Caco-2 (cell line): Measurements from ENCODE around the gene KLHL11. TPM values are rescaled to one million over a fixed set of nuclear protein-coding genes. Genes with fewer than 3 reads are reported as not detected.
A peak's percentile ranks its signal among the peaks of the same experiment; 100 is the strongest.

ENCODE experiments used
- BruUV-seq: library from RNA; stranded (reverse); fragments of 400-500 nt; replicated peaks from 2 replicates; lab custom pipeline; 2021; lab: Mats Ljungman, UMichigan
- CTCF ChIA-PET: fragments of 300-600 bp; sonication (Branson Sonifier 250); formaldehyde crosslinking; loops from one replicate; lab custom pipeline; 2022; ENCODE audit warnings: antibody characterized with exemption; lab: Charles Lee
- POLR2A ChIA-PET: fragments of 300-600 bp; sonication (Branson Sonifier 250); formaldehyde crosslinking; loops from one replicate; lab custom pipeline; 2022; ENCODE audit warnings: antibody characterized with exemption; lab: Charles Lee
- DNase-seq, 2 experiments: peaks; one replicate each; pipeline versions ENCODE4 v3.0.0 to v3.0.0-alpha.2; 2020 to 2022
- H3K27me3 ChIP-seq: replicated peaks from 2 replicates; pipeline ENCODE4 v1.6.0; 2011; ENCODE audit warnings: low read length; ENCODE audit not compliant: control insufficient read depth, insufficient read depth
- H3K36me3 ChIP-seq: 2 replicates; pipeline ENCODE4 v1.5.1; 2011; ENCODE audit warnings: low read length; ENCODE audit not compliant: control insufficient read depth, insufficient read depth
- H3K4me1 ChIP-seq: fragments of 250-450 bp; sonication (Bioruptor Pico); 2 replicates; pipeline ENCODE4 v1.5.1; 2020; ENCODE audit warnings: mild to moderate bottlenecking
- H3K4me3 ChIP-seq: 2 replicates; pipeline ENCODE4 v1.5.1; 2011; ENCODE audit warnings: low read depth, mild to moderate bottlenecking, control low read depth, low read length
- H3K9me3 ChIP-seq: fragments of 250-450 bp; sonication (Bioruptor Pico); 2 replicates; pipeline ENCODE4 v1.5.1; 2020; ENCODE audit warnings: mild to moderate bottlenecking, moderate library complexity
- H3K27ac Mint-ChIP-seq: one replicate; pipeline ENCODE4 v1.8.0; 2022; ENCODE audit warnings: mixed read lengths; ENCODE audit not compliant: unreplicated experiment
- H3K27me3 Mint-ChIP-seq: one replicate; pipeline ENCODE4 v1.8.0; 2022; ENCODE audit warnings: mixed read lengths; ENCODE audit not compliant: insufficient read depth, unreplicated experiment
- H3K36me3 Mint-ChIP-seq: one replicate; pipeline ENCODE4 v1.8.0; 2022; ENCODE audit warnings: mild to moderate bottlenecking, mixed read lengths; ENCODE audit not compliant: insufficient read depth, unreplicated experiment
- H3K4me1 Mint-ChIP-seq: one replicate; pipeline ENCODE4 v1.8.0; 2022; ENCODE audit warnings: low read depth, mixed read lengths; ENCODE audit not compliant: unreplicated experiment
- H3K4me3 Mint-ChIP-seq: one replicate; pipeline ENCODE4 v1.8.0; 2022; ENCODE audit warnings: mild to moderate bottlenecking, moderate library complexity, mixed read lengths; ENCODE audit not compliant: unreplicated experiment
- H3K9me3 Mint-ChIP-seq: one replicate; pipeline ENCODE4 v1.8.0; 2022; ENCODE audit warnings: mixed read lengths; ENCODE audit not compliant: unreplicated experiment
- intact Hi-C: fragments of 100-400 bp; cut with micrococcal nuclease; formaldehyde crosslinking; loops from one replicate; pipeline ENCODE4 v1.10.0; 2022; ENCODE audit not compliant: unreplicated experiment
- total RNA-seq: library from RNA; stranded (reverse); gene quantifications from 2 replicates; pipeline ENCODE4 v1.2.3, GENCODE V29; 2022
- TF ChIP-seq, protein P1 (sequence below), 2 experiments: fragments of 200-600 bp in 1 of 2; IDR thresholded peaks; 1 replicate in 1 of 2; 2 replicates in 1 of 2; pipeline versions ENCODE4 v1.5.1 to v1.8.0; 2011 to 2022; ENCODE audit warnings: antibody characterized with exemption in 1 of 2, control low read depth in 1 of 2, inconsistent platforms in 1 of 2, low read depth in 1 of 2, low read length in 1 of 2, mild to moderate bottlenecking in 1 of 2, moderate library complexity in 1 of 2; ENCODE audit not compliant: insufficient read depth in 1 of 2, severe bottlenecking in 1 of 2, unreplicated experiment in 1 of 2

KLHL11 gene
- total RNA-seq, 1 experiment from 2014 or later = 22.2 TPM

DNA sequence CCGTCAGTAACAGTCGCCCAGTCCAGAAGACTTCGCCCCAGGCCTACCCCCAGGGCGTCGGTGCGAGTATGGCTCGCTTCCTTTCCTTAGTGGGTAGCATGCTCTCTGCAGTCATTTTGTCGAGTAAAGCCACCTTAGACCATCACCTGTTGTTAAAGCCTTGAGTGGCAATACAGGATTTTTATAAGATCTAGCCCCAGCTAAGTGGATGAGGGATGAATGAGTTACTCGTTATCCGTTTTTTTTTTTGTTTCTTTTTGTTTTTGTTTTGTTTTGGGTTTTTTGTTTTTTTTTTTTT is 322 bp upstream of the KLHL11 start:
- Histone ChIP-seq H3K4me3 (peak overlapping the region; percentile 30), H3K27me3 (no peaks in the 10 kb centered on the region), H3K36me3 (peaks cover 8% of the 10 kb centered on the region), H3K4me1 (peaks cover 15% of the 10 kb centered on the region), H3K9me3 (no peaks in the 10 kb centered on the region)
- peaks cover 47% of the 10 kb centered on the region for H3K36me3 Mint-ChIP-seq
- H3K27me3 Mint-ChIP-seq = no peaks in the 10 kb centered on the region
- no peak overlapping the region for H3K4me3 Mint-ChIP-seq
- BruUV-seq = no TSS peak
- DNase-seq = no peak
- no peaks in the 10 kb centered on the region for H3K9me3 Mint-ChIP-seq
- POLR2A ChIA-PET = interaction anchor here (0.6 to 1.5 kb wide), 8 partner anchors 53 to 1313 kb away, joined by 3 to 6 read pairs (median 3); partner anchors contain the start of genes ACLY, JUP and P3H4
- CTCF ChIA-PET = interaction anchor here (0.5 to 1.9 kb wide), 7 partner anchors 28 to 170 kb away, joined by 3 to 7 read pairs (median 5); partner anchors contain the start of genes JUP and P3H4
- H3K4me1 Mint-ChIP-seq = peaks cover 7% of the 10 kb centered on the region
- H3K27ac Mint-ChIP-seq = no peak overlapping the region
- intact Hi-C loops = loop anchor here (1.0 kb wide), 2 partner anchors 53 to 127 kb away; no protein-coding TSS in a partner anchor
- TF ChIP-seq, protein P1, sequence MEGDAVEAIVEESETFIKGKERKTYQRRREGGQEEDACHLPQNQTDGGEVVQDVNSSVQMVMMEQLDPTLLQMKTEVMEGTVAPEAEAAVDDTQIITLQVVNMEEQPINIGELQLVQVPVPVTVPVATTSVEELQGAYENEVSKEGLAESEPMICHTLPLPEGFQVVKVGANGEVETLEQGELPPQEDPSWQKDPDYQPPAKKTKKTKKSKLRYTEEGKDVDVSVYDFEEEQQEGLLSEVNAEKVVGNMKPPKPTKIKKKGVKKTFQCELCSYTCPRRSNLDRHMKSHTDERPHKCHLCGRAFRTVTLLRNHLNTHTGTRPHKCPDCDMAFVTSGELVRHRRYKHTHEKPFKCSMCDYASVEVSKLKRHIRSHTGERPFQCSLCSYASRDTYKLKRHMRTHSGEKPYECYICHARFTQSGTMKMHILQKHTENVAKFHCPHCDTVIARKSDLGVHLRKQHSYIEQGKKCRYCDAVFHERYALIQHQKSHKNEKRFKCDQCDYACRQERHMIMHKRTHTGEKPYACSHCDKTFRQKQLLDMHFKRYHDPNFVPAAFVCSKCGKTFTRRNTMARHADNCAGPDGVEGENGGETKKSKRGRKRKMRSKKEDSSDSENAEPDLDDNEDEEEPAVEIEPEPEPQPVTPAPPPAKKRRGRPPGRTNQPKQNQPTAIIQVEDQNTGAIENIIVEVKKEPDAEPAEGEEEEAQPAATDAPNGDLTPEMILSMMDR (IDR thresholded peaks at IDR 0.05; ENCODE audit: insufficient read depth in 1 of 2, low read depth in 1 of 2, low read length in 1 of 2, severe bottlenecking in 1 of 2, unreplicated experiment in 1 of 2) = peak in 1 of 2 experiments; percentile 2

DNA sequence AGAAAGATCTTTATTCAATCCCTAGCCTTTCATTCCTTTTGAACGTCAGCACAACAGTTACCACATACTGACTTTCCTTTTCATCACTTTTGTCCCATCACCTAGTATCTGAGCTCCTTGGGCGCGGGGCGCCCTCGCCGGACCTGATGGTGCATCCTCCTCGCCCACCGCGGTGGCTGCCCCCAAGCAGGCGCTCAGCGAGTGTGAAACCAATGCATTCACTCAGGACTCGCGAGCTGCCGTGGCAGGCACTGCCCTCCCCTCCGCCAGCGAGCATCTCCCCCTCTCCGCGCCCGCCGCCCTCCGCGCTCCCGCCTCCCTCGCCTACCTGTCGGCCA is 756 bp downstream of the KLHL11 start:
- ChIA-PET CTCF (interaction anchor here (1.2 to 1.9 kb wide), 3 partner anchors 53 to 95 kb away, joined by 5 to 7 read pairs (median 7); partner anchors contain the start of genes JUP and P3H4), POLR2A (interaction anchor here (1.0 to 1.5 kb wide), 4 partner anchors 48 to 175 kb away, joined by 3 to 6 read pairs (median 3); partner anchors contain the start of gene ODAD4)
- Histone ChIP-seq H3K27me3 (no peaks in the 10 kb centered on the region), H3K4me1 (peaks cover 10% of the 10 kb centered on the region), H3K36me3 (peaks cover 6% of the 10 kb centered on the region), H3K9me3 (no peaks in the 10 kb centered on the region), H3K4me3 (peak overlapping the region; percentile 97)
- no peak overlapping the region for H3K4me3 Mint-ChIP-seq
- TF ChIP-seq, protein P1 (IDR thresholded peaks at IDR 0.05; ENCODE audit: insufficient read depth in 1 of 2, low read depth in 1 of 2, low read length in 1 of 2, severe bottlenecking in 1 of 2, unreplicated experiment in 1 of 2) = no peak
- peaks cover 7% of the 10 kb centered on the region for H3K4me1 Mint-ChIP-seq
- H3K27ac Mint-ChIP-seq = no peak overlapping the region
- DNase-seq = no peak
- no TSS peak for BruUV-seq
- peaks cover 43% of the 10 kb centered on the region for H3K36me3 Mint-ChIP-seq
- no peaks in the 10 kb centered on the region for H3K9me3 Mint-ChIP-seq
- no peaks in the 10 kb centered on the region for H3K27me3 Mint-ChIP-seq
- intact Hi-C loops = no loop called here

DNA sequence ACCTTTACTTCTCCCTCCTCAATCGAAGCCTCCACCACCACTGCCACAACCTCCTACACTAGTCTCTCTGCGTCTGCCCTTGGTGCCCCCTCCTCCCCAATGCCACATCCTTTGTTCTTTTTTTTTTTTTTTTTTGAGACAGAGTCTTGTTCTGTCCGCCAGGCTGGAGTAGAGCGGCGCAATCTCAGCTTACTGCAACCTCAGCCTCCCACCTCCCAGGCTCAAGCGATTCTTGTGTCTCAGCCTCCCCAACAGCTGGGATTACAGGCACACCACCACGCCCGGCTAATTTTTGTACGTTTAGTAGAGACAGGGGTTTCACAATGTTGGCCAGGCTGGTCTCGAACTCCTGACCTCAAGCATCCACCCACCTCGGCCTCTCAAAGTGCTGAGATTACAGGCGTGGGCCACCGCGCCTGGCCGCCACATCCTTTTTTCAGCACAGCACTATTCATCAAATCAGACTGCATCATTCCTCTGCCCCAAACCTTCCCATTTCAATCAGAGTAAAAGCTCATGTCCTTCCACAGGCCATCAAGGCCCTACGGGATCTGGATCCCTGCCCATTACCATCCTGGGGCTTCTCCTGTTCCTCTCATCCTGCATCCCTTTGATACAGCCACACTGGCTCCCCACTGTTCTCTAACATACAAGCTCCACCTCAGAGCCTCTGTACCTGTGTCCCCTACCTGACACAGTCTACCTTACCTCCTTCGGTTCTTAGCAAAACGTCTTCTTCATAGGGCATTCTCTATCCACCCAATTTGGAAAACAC is 2.0 kb downstream of the KLHL11 start:
- TF ChIP-seq, protein P1 (IDR thresholded peaks at IDR 0.05; ENCODE audit: insufficient read depth in 1 of 2, low read depth in 1 of 2, low read length in 1 of 2, severe bottlenecking in 1 of 2, unreplicated experiment in 1 of 2) = no peak
- H3K4me1 ChIP-seq = peaks cover 10% of the 10 kb centered on the region
- no peak for DNase-seq
- Mint-ChIP-seq H3K27ac (no peak overlapping the region), H3K9me3 (no peaks in the 10 kb centered on the region), H3K36me3 (peaks cover 31% of the 10 kb centered on the region), H3K4me1 (peaks cover 7% of the 10 kb centered on the region), H3K27me3 (no peaks in the 10 kb centered on the region), H3K4me3 (no peak overlapping the region)
- H3K4me3 ChIP-seq = no peak overlapping the region; the same call in 1 of the 2 replicates
- intact Hi-C loops = no loop called here
- H3K27me3 ChIP-seq = no peaks in the 10 kb centered on the region
- ChIA-PET CTCF (interaction anchor here (0.7 kb wide), 1 partner anchor 111 kb away, joined by 4 read pairs; no protein-coding TSS in a partner anchor), POLR2A (interaction anchor here (1.0 kb wide), 1 partner anchor 67 kb away, joined by 3 read pairs; the partner anchor contains the start of gene ODAD4)
- no TSS peak for BruUV-seq
- peaks cover 4% of the 10 kb centered on the region for H3K36me3 ChIP-seq
- H3K9me3 ChIP-seq = no peaks in the 10 kb centered on the region
